Measurements from ENCODE around the gene GMFB.

DNA sequence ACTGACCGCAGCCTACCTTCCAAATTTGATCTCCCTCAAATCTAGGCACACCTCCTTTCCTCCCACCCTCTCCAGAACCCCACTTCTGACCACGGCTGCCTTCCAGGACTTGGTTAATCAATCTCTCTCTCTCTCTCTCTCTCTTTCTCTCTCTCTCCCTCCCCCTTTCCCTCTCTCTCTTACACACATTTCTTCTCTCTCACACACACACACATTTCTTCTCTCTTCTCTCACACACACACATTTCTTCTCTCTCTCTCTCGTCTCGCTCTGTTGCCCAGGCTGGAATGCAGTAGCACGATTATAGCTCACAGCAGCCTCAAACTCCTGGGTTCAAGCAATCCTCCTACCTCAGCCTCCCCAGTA, 521 bp upstream of the GMFB start:
- TF ChIP-seq, protein P1, sequence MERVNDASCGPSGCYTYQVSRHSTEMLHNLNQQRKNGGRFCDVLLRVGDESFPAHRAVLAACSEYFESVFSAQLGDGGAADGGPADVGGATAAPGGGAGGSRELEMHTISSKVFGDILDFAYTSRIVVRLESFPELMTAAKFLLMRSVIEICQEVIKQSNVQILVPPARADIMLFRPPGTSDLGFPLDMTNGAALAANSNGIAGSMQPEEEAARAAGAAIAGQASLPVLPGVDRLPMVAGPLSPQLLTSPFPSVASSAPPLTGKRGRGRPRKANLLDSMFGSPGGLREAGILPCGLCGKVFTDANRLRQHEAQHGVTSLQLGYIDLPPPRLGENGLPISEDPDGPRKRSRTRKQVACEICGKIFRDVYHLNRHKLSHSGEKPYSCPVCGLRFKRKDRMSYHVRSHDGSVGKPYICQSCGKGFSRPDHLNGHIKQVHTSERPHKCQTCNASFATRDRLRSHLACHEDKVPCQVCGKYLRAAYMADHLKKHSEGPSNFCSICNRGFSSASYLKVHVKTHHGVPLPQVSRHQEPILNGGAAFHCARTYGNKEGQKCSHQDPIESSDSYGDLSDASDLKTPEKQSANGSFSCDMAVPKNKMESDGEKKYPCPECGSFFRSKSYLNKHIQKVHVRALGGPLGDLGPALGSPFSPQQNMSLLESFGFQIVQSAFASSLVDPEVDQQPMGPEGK (CRISPR knock-in tag; IDR thresholded peaks at IDR 0.05; ENCODE audit: borderline replicate concordance) = no peak
- TF ChIP-seq ZC3H10 (CRISPR knock-in tag; IDR thresholded peaks at IDR 0.05) = no peak
- TF ChIP-seq CSRNP3 (CRISPR knock-in tag; IDR thresholded peaks at IDR 0.05) = no peak
- TF ChIP-seq CSDC2 (CRISPR knock-in tag; IDR thresholded peaks at IDR 0.05) = no peak
- TF ChIP-seq ZNF70 (CRISPR knock-in tag; IDR thresholded peaks at IDR 0.05) = no peak
- TF ChIP-seq TOX (CRISPR knock-in tag; IDR thresholded peaks at IDR 0.05; ENCODE audit: borderline replicate concordance) = no peak
- no peak for TF ChIP-seq ISL1 (CRISPR knock-in tag; IDR thresholded peaks at IDR 0.05)
- TF ChIP-seq PPARA (CRISPR knock-in tag; IDR thresholded peaks at IDR 0.05; ENCODE audit: borderline replicate concordance) = no peak
- TF ChIP-seq, protein P2, sequence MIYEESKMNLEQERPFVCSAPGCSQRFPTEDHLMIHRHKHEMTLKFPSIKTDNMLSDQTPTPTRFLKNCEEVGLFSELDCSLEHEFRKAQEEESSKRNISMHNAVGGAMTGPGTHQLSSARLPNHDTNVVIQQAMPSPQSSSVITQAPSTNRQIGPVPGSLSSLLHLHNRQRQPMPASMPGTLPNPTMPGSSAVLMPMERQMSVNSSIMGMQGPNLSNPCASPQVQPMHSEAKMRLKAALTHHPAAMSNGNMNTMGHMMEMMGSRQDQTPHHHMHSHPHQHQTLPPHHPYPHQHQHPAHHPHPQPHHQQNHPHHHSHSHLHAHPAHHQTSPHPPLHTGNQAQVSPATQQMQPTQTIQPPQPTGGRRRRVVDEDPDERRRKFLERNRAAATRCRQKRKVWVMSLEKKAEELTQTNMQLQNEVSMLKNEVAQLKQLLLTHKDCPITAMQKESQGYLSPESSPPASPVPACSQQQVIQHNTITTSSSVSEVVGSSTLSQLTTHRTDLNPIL (CRISPR knock-in tag; IDR thresholded peaks at IDR 0.05; ENCODE audit: low read depth) = no peak
- no peak for TF ChIP-seq BACH2 (CRISPR knock-in tag; IDR thresholded peaks at IDR 0.05; ENCODE audit: borderline replicate concordance)

Data from SK-N-SH treated with all-trans-retinoic acid at 6 μM for 48 hours (cell line).